Colon (tissue), 2 donors: ENCODE results near the gene TCF4.
A peak's percentile ranks its signal among the peaks of the same experiment; 100 is the strongest.

ENCODE experiments used
- FAIRE-seq: peaks from 2 replicates; lab custom pipeline; 2012; peaks lifted over from hg19 to GRCh38; lab: Jason Lieb, UNC
- donor health status: control.
- donor health status: control.

TCF4 gene

GRCh38 chr18:55405893-55406406 lies 182.0 kb downstream of the TCF4 start:
- FAIRE-seq, result no peak

DNA sequence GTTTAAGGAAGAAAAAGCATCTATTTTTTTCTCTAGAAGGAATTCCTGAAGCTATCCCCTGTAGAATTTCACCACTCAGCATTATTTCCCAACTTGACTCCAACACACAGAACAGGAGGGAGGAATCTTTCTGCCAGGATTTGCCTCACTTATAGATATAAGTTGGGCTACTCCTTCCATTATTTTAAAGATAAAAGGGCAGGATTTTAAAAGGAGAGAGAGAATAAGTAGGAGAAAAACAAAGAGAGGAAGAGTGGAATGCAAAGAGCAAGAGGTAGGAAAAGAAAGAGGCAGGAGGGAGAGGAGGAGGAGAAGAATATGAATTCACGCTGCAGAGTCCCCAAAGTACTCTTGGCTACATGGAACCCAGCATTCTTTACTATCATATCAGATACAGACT lies 182.5 kb downstream of the TCF4 start:
- FAIRE-seq, result no peak

DNA sequence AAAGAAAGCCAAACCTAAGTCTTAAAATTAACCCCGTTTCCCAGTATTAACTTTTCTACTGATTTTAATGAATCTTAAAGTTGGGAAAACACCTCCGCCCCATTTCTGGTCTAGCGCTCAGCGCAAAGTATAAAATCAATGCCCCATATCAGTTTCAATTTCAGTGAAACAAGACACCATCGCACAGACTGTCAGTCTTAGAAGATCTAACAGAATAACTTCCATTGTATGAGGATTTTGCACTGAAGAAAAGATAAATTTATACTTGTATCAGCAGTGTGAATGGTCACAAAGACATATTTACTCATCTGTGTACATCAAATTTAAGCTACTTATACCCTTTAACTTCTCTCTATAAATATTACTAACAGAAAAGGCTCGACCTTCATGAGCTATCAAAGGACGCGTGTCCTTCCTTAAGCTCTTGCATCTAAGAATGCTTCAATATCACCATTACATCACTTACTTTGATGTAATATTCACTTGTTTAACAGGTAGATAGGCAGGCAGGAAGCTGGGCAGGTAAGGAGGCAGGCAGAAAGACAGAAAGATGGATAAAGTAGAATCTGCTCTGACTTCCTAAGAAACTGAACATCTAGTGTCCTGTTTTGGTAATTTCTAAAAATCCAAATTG lies 183.0 kb downstream of the TCF4 start:
- FAIRE-seq, result no peak

- FAIRE-seq, result no peak
Observed at GRCh38 chr18:55404136-55404830, 183.7 kb downstream of the TCF4 start.

- FAIRE-seq, result no peak
Observed at GRCh38 chr18:55403421-55403949, 184.5 kb downstream of the TCF4 start.

DNA sequence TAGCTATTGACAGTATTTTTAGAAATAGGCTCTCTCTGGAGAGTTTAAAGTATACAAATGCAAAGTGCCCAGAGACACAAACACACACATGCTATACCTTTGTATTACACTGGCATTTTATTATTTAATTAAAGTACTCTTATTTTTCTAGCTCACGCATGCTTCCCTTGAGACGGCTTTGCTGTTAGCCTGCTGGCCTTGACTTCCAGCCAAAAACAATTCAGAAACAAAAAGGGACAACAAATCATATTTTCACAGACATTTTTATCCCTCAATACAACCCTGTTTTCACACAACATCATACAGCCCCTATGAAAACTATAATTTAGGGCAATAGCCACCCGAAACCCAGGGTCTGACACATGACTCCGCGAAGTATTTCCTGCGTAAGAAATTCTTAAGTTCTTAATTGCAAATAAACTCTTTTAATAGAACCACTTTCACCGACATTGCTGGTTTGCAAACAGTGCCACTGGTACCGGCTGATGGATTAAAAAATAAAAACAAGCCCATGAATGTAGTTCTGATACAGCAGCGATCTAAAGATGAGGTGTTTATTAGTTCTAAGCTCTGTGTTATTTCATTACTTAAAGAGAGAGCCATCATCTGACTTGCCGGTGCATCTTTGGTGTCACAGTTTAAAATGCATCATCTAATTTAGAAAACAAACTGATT lies 185.1 kb downstream of the TCF4 start:
- FAIRE-seq, result no peak

DNA sequence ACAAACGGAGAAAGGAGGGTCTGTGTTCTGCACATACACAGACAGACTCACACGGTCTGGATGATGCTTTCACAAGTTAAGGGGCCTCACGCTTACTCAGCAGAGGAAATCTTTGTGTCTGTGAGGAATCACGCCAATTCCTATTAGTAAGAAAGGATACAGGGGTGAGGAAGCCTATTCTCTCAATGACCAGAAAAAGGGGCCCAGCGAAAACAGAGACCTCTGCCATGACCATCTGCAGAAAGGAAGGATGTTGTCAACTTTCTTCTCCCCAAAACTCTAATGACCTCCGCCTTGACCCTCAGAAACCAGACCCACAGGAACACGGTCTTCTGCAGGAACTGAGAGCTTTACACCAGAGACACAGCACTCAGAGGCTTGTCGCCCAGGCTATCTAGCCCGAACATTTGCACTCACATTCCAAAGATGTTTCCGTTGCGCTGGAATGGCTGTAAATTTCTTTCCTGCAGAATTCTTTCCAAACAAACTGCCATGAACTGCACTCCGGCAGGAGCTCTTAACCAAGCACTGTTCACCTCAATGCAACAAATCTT lies 186.3 kb downstream of the TCF4 start:
- no peak for FAIRE-seq

DNA sequence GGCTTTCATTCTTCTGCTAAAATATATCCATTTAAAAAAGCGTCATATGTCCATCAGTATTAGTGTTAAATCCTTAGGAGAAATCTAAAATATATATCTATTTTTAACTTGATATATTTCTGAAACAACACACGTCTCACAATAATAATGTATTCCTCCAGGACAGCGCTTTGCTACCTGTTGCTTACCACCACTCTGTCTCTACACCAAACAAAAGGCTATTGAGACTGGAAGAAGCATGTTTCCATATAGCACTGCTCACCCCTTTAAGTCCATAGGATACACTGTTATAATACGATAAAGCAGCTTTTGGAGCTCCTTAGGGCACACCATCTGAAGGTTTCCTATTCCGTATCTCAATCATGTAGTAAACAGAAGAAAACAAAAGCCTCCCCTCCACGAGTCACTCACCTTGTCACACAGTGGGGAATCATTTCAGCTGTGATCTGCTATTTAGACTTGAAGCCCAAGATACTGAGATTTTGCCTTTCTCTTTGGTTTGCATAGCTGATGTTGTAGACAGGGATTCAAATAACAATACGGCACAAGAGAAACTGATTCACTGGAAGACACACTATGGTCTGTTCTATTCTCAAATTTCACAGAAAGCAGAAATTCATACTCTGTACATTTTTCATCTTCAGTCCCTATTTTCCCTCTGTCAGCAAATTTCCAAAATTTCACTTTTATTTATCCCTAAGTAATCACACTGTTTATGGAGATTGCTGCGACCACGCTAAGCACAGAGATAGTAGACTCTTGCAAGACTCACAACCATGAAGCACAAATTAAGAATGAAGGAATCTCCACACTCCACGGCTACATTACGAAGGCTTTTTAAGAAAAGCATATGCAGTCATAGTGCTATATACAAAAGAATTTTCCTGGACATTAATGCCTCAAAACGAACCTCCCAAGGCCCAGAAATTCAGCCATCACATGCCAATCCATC lies 187.1 kb downstream of the TCF4 start:
- FAIRE-seq, result no peak

DNA sequence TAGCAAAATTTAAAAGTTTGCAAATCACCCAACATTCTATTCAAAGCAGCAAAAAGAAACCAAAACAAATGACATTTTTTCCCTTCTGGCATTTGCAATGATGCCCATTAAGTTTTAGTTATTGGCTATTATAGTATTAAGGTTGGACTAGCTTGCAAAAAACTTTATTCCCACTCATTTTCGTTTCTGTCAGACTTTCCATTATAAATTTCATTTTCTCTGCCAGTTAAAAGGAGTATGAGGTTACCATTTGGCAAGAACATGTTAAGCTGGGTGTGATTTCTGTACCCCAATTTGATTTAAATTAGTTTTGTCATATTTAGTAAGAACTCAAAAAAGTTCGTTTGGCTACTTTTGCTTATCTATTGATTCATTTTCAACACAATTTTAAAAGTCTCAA lies 187.9 kb downstream of the TCF4 start:
- peak; percentile 31 for FAIRE-seq

DNA sequence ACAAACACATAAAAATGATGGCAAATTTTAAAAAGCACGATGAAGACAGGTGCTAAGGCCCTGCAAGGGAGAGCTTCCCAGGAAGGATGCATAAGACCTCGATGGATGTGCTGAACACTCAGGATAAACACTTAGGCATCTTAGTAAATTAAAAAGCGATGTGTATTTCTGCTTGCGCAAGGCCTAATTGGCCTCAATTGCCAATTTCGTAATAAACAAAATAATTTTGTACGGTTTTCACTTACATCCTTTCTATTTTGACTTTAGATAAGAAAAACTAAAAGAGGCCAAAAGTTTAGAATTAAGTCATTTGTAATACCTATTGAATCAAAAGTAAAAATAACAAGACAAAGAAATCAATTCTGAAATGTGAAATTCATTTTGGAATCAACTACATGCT lies 189.1 kb downstream of the TCF4 start:
- no peak for FAIRE-seq

- no peak for FAIRE-seq
Observed at GRCh38 chr18:55396979-55397378, 191.0 kb downstream of the TCF4 start.

GRCh38 chr18:55396267-55396905 lies 191.6 kb downstream of the TCF4 start:
- FAIRE-seq, result no peak

DNA sequence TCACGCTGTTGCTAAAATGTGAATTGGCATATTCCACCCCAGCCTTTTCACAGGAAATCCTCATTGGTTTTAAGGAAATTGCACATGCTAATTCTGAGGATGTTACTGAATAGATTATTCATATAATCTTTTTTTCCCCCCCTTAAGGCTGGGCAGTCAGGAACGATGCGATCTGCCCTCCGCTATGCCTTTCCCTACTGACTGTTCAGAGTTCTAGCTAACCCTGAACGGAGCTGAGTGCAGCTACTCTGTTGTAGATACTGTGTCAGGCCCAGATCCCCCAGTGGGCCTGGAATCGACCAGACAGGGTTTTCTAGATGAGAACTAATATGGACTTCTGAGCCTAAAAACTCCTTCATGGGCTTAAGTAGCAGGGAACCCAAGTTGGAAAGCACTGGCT lies 192.2 kb downstream of the TCF4 start:
- no peak for FAIRE-seq

- FAIRE-seq, result no peak
Observed at GRCh38 chr18:55390898-55391297, 197.1 kb downstream of the TCF4 start.

DNA sequence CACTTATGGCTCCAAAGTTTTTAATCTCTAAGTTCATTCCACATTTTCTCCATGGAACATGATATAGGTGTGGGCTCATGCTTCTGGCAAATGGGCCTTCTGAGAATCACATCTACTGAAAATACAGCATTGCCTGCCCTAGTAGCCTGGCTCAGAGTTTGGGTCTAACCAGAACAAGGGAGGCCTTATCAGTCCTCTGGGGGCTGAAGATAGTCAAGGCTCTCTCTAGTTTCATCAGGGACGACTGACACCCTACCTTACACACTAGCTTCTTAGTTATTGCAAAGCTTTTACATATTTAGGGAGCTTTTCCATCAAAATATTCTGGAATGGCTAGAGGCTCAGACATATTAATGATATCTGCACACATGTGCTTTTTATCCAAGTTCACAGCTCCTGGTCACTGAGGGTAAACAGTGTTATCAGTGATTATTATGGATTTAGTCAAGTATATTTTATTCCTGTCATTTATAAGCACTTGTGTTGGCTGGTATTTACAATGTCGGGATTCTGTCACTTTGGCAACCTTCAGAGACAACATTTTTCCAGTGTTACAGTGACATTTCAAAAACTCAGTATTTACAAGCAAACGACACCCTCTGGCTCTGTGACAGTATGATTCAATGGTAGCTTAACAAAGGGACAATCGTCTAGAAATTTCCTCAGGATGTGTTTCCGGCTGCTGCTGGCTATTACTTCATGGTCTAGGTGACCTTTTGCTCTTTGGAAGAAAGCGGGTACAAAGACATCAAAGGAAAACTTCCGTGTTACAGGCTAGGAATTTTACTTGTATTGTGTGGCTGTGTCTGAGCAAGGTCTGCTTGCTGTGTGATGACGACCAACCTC lies 200.6 kb downstream of the TCF4 start:
- no peak for FAIRE-seq

- no peak for FAIRE-seq
Observed at GRCh38 chr18:55386545-55386944, 201.4 kb downstream of the TCF4 start.

- no peak for FAIRE-seq
Observed at GRCh38 chr18:55385770-55386169, 202.2 kb downstream of the TCF4 start.

DNA sequence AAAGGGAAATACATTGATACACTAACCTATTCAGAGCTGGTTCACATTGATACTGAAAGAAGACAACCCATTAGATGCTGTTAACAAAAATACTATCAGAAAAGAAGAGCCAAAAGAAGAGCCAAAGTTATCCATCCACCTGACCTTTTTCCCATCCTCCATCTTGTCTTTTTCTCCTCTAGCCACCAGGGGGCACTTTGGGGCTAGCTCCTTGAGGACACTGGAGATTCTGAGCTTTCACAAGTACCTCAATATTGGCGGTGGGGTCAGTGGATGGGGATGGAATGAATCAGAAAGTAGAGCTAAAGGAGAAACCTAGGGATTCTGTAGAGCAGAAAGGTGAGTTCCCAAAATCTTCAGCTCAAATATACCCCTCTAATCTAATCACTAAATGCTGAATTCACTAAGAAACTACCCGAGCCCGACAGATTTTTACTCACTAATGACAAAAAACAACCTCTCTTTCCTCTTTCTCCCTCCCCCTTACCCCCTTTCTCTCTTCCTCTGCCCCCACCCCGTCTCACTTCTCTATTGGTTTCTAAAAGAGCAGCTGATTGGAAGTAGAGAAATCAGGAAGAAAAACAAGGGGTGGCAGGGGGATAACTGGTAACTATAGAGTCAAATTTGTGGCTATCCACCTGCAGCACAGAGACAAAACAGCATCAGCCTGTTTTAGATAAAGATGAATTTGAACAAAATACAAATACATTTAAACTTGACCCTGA lies 203.3 kb downstream of the TCF4 start:
- FAIRE-seq, result no peak

DNA sequence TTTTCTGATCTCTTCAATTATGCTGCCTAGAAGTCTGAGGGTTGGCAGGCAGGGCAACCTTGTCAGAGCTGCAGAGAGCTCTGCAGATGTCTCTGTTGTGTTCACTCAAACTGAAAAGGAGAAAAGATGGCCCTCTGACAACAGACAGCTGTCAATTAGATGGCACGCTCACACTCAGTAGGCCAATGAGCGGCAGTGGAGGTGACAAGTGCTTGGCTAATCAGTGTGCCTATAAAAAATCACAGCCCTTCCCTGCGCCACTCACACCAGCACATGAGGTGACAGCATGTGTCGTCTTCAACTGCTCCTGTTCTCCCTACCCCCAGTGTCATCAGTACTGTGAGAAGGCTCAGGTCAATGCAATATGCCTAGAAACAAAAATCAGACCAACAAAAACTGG lies 203.9 kb downstream of the TCF4 start:
- no peak for FAIRE-seq
